NCI-H69 (cell line): Measurements from ENCODE around the gene LRRC8D.

ENCODE experiments used
- DNase-seq: peaks from one replicate; lab custom pipeline; 2025; lab: John Stamatoyannopoulos, UW

Gene LRRC8D

DNA sequence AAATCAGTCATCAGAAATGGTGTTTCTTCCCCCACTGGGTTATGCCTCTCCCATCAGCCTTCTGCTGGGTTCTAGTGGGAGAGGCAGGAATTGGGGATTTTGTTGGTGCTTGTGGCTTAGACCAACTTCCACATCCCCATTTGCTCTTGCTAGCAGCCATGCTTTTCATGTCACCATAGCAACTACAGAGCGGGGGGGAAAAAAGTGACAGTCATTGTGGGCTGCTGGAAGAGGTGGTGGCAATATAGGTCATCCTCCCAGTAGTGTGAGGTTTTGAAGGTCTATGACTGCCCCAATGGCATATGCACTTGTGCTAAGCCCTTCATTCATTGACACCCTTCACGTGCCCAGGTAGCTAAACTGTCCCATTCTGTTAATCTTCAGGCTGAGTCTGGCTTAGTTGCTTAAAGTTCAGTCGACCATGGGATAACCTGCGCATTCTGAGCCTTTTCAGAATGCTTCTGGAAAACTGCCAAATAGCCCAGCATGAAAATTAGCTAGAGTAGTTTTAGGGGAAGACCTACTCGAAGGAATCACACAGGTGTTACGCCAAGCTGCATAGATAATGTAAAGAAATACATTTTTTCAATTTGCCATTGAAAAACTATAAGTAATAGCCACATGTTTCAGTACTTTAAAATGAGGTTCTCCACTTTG, 120.4 kb downstream of the LRRC8D start:
- DNase-seq: peak; percentile 19

- no peak for DNase-seq
Observed at GRCh38 chr1:89942014-89942413, 121.2 kb downstream of the LRRC8D start.

DNA sequence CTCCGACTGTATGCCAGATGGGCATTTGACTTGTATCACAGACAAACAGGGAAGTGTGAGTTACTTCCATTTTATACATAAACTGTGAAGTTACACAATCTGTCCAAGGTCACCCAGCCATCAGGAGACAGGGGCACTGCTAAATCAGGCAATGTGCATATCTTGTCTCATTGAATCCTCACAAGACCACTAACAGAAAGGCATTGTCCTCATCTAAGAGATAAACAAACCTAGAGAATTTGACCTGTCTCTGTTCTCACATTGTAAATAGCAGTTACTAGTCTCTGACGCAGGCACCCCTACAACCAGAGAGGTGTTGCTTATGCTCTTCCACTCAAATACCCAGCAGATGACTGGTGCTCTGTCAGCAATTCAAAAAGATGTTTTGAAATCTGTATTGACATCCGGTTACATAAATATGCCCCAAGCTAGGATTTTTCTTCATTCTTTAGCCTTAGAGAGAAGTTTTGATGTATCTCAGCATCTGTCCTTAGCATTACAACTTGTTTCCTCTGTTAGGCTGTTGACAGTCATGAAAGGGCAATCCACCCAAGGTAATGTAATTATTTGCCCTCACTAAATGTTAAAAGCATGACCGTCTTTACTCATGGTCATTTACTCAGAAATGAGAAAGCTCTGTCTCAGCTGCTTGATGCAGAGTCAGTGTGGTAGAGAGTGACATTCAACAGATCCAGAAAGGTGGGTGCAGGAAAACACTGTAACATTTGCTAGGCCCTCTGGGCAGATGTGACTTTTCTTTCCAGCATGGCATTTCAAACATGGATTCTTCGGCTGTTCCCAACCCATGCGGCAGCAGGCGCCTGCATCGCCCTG, 122.2 kb downstream of the LRRC8D start:
- no peak for DNase-seq

- no peak for DNase-seq
Observed at GRCh38 chr1:89943846-89944781, 123.3 kb downstream of the LRRC8D start.

DNA sequence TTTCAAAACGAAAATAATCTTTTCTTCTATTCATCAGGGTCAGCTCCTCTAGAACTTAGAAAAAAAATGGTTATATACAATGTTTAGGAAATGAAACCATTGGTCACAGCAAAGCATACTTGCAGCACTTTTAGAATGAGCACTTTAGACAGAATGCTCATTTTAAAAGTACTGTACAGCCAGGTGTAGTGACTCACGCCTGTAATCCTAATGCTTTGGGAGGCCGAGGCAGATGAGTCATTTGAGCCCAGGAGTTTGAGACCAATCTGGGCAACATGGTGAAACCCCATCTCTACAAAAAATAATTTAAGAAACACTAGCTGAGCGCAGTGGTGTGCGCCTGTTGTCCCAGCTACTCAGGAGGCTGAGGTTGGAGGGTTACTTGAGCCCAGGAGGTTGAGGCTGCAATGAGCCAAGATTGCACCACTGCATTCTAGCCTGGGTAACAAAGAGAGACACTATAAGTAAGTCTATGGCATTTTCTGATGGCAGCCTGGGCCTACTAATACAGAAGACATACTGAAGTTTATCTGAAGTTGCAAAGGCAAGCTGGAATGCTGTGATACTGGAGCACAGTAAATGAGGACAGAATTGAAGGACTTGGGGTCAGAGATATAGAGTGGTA, 125.1 kb downstream of the LRRC8D start:
- DNase-seq: no peak

DNA sequence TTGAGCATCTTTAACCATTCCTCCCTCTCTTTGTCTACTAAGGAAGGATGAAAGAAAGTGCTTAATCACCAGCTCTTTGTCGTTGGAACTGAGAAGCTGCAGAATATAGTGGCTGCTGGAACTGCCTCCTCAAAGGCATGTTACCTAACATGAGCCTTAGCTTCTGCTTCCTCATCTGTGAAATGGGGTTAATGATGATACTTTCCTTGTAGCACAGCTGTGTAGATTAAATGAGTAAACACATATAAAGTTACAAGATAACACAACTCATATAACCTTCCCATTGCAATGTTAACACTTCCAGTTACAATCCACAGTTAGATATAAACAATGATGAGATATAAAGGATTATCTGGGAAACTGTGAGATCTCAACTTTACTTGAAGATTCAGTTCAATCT, 125.7 kb downstream of the LRRC8D start:
- no peak for DNase-seq

GRCh38 chr1:89948722-89949345, 128.0 kb downstream of the LRRC8D start:
- no peak for DNase-seq

DNA sequence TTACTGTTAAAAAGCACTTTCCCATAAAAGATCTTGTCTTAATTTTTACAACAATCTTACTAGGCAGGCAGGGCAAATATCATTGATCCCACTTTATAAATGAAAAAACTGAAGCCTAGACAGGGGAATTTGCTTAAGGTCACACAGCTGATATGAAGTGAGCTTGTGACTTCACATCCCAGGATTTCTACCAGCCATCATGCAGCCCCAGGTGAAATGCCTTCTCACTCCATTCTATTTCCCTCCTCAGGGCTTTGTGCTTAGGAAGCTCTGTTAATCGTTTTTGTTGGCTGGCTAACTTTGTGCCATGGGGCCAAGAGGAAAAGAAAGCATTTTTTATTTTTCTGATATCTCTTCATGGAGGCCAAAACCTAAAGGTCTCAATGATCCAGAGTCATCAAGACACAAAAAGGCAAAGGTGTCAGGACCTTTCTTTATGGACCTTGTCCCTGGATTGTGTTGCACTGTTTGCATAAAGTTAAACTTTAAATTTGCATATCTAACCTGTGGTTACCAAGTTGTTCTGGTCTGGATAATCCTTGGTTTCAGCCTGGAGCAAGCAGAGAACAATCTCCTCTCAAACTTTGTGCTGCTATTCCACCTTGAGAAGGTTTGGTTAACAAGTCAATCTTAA, 129.3 kb downstream of the LRRC8D start:
- DNase-seq: no peak

GRCh38 chr1:89950703-89951102, 129.9 kb downstream of the LRRC8D start:
- no peak for DNase-seq

GRCh38 chr1:89951766-89952604, 131.2 kb downstream of the LRRC8D start:
- no peak for DNase-seq

- DNase-seq: no peak
Observed at GRCh38 chr1:89952605-89953130, 131.8 kb downstream of the LRRC8D start.

- DNase-seq: peak; percentile 73
Observed at GRCh38 chr1:89953131-89953626, 132.3 kb downstream of the LRRC8D start.

GRCh38 chr1:89953929-89954328, 133.1 kb downstream of the LRRC8D start:
- no peak for DNase-seq

DNA sequence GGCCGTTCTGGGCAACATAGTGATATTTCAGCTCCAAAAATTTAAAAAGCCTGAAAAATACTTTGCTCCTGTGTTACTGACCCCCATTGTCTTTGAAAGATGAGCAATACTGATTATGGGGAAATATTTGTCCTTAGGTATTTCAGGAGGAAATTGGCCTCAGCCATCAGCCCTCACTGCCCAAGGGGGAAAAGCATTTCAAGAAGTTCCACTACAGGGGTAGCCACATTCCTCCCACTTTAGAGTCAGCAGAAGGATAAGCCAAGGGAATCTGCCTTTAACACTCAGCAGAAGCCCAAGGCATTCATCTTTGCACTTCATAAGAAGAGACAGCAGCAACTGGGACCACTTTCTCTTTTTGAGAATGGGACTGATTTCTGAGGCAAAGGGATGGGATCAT, 133.6 kb downstream of the LRRC8D start:
- no peak for DNase-seq

DNA sequence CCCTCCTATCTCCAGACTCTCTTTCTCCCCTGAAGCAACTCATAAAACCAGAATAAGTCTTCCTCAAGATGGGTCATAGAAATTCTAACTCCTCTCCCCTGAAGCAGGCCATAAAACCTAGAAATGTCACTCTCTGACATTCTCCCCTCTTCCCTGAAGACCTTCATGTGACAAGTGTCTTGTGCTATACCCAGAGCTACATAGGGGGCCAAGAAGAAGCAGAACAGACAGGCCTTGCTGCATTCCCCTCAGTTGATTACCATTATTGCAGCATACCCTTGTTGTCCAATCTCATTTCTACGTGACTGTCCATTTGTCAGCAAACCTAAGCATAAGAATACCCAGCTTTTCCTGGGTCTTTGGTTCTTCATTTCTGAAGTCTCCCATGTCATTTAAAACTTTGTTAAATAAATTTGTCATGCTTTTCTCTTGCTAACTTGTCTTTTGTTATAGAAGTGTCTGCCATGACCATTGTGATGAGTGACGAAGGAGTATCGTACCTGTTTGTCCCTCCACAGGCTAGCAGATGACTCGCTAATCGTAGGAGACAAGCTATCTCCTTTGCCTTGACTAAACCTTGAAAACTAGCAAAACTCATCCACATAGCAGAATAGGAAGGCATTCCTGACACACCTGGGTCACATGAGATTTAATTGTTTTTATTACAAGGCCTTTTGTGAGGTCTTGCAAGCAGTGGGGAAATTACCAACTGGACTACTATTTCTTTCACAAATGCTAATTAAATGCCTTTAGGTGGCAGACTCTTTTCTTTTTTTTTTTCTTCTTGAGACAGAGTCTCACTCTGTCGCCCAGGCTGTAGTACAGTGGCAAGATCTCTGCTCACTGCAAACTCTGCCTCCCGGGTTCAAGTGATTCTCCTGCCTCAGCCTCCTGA, 134.7 kb downstream of the LRRC8D start:
- DNase-seq: no peak

GRCh38 chr1:89957107-89957506, 136.3 kb downstream of the LRRC8D start:
- no peak for DNase-seq

DNA sequence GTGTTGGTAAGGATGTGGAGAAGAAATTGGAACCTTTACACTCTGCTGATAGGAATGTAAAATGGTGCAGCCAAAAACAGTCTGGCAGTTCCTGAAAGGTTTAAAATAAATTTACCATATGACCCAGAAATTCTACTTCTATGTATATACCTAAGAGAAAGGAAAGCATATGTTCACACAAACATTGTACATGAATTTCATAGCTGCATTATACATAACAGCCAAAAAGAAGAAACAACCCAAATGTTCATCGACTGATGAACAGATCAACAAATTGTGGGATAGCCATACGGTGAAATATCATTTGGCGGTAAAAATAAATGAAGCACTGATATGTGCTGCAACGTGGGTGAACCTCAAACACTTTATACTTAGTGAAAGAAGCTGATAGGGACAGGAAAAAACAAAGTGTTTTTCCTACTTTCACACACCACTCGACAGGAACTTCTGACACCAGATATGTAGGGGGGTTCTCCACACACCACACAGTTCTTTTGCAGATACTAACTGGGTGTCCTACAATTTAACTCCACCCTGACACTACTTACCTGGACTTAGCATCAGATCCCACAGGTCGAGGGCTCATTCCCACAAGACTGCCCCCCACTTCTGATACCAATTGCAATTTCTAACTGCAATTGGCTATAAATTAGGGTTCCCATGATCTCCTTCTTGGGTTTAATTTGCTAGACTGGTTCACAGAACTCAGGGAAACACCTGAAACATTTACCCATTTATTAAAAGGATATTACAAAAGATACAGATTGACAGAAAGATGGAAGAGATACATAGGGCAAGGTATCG, 138.2 kb downstream of the LRRC8D start:
- no peak for DNase-seq

GRCh38 chr1:89959719-89960118, 138.9 kb downstream of the LRRC8D start:
- DNase-seq: no peak
